ENCODE measurements around the gene ACSL5.
A peak's percentile ranks its signal among the peaks of the same experiment; 100 is the strongest.
"Not testable (repeated sequence)": the region's sequence is repeated elsewhere in the genome, so short reads cannot be mapped to it uniquely, and the experiment has no call there.

Gene ACSL5

GRCh38 chr10:112393341-112393740, 19.4 kb downstream of the ACSL5 start:
- TF ChIP-seq, protein P1, sequence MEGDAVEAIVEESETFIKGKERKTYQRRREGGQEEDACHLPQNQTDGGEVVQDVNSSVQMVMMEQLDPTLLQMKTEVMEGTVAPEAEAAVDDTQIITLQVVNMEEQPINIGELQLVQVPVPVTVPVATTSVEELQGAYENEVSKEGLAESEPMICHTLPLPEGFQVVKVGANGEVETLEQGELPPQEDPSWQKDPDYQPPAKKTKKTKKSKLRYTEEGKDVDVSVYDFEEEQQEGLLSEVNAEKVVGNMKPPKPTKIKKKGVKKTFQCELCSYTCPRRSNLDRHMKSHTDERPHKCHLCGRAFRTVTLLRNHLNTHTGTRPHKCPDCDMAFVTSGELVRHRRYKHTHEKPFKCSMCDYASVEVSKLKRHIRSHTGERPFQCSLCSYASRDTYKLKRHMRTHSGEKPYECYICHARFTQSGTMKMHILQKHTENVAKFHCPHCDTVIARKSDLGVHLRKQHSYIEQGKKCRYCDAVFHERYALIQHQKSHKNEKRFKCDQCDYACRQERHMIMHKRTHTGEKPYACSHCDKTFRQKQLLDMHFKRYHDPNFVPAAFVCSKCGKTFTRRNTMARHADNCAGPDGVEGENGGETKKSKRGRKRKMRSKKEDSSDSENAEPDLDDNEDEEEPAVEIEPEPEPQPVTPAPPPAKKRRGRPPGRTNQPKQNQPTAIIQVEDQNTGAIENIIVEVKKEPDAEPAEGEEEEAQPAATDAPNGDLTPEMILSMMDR (conservative IDR thresholded peaks at IDR 0.05), result no peak
- H3K27ac ChIP-seq, result peak overlapping the region; percentile 97

GRCh38 chr10:112393827-112394226, 19.9 kb downstream of the ACSL5 start:
- TF ChIP-seq, protein P1 (conservative IDR thresholded peaks at IDR 0.05), result no peak

GRCh38 chr10:112394475-112394875, 20.6 kb downstream of the ACSL5 start:
- TF ChIP-seq, protein P1 (conservative IDR thresholded peaks at IDR 0.05), result no peak
- H3K27ac ChIP-seq, result peak overlapping the region; percentile 97

More at GRCh38 chr10:112393827-112394226, 19.9 kb downstream of the ACSL5 start:
- peak overlapping the region; percentile 97 for H3K27ac ChIP-seq

DNA sequence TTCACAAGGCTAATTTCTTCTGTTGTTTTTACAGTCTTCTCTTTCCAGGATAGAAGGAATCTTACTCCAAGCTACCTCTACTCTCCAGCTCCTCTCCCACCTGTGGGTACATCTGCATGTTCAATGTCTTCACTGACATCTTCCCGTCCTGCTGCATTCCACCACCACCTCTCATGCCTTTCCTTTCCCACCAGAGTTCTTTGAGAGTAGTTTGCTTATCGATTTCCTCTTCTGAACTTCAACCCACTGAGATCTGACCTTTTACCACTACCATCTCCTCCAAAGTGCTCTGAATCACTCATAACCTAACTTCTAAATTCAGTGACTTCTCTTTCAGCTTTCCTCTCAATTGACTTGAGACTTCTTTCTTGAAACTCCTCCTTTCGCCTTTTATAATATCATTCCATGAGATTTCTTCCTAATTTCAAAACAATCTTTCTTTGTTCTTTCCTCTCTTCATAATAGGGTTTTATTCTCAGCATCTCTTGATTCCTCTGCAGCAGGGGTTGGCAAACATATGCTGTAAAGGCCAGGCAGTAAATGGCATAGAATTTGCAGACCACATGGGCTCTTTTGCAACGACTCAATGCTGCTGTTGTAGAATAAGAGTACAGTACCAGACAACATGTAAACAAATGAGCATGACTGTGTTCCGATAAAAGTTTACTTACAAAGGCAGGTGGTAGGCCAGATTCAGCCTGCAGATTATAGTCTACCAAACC, 22.1 kb downstream of the ACSL5 start:
- peak overlapping the region; percentile 97 for H3K27ac ChIP-seq
- TF ChIP-seq, protein P1 (conservative IDR thresholded peaks at IDR 0.05), result no peak

DNA sequence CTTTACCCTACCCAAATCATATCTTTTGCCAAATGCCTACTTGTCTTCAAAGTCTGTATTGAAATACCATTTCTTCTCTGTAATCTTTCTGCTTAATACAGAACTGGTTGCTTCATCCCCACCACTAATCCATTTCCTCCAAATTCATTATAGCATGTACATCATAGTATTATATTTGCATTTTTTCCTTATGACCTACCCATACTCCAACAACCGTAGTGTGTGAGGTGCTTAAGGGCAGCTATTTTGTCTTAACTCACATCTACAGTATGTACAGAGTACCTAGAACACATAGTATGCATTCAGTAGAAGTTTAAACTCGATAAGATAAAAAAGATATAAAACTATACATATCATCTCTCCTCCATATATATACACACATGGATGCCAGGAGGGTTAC, 23.7 kb downstream of the ACSL5 start:
- TF ChIP-seq, protein P1 (conservative IDR thresholded peaks at IDR 0.05), result no peak

DNA sequence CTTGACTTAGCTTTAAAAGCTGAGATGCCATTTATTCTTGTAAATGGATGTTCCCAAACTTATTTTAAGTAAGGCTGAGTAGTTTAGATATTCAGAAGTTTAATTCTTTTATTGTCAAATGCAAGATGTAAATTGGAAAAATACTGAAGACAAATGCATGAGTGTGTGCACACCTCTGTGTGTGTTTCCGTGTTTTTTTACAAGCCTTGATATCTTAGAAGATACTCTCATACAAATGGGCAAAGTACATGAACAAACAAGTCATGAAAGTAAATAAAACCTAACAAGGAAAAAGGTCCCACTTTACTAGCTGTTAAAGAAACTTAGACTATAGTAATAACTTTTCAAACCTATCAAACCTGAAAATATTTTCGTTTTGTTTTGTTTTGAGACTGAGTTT, 29.0 kb downstream of the ACSL5 start:
- H3K27ac ChIP-seq, result peak overlapping the region; percentile 55
- TF ChIP-seq, protein P1 (conservative IDR thresholded peaks at IDR 0.05), result no peak

More for the DNA sequence above, 23.7 kb downstream of the ACSL5 start:
- H3K27ac ChIP-seq, result peak overlapping the region; percentile 97; the same call in 1 of the 2 replicates

GRCh38 chr10:112404617-112405016, 30.7 kb downstream of the ACSL5 start:
- TF ChIP-seq, protein P1 (conservative IDR thresholded peaks at IDR 0.05), result no peak
- no peak overlapping the region for H3K27ac ChIP-seq

DNA sequence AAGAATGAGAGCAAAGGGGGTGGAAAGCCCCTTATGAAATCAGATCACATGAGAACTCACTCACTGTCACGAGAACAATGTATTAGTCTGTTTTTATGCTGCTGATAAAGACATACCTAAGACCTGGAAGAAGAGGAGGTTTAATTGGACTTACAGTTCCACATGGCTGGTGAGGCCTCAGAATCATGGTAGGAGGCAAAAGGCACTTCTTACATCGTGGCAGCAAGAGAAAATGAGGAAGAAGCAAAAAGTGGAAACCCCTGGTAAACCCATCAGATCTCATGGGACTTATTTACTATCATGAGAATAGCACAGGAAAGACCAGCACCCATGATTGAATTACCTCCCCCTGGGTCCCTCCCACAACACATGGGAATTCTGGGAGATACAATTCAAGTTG, 32.9 kb downstream of the ACSL5 start:
- not testable (repeated sequence) for H3K27ac ChIP-seq
